Kidney epithelial cell (primary cell): ENCODE measurements around the gene ZBTB49. TPM values are rescaled to one million over a fixed set of nuclear protein-coding genes. Genes with fewer than 3 reads are reported as not detected.
"Not testable (repeated sequence)": the region's sequence is repeated elsewhere in the genome, so short reads cannot be mapped to it uniquely, and the experiment has no call there.

Source experiments
- DNase-seq: peaks from one replicate; pipeline ENCODE4 v3.0.0-alpha.2; 2010; ENCODE audit warnings: low read depth
- H3K27me3 ChIP-seq: 2 replicates; pipeline ENCODE4 v1.6.0; 2011; ENCODE audit warnings: low read length; ENCODE audit not compliant: control insufficient read depth, insufficient read depth
- H3K36me3 ChIP-seq: 2 replicates; pipeline ENCODE4 v1.5.1; 2011; ENCODE audit warnings: low read length; ENCODE audit not compliant: control insufficient read depth, insufficient read depth
- H3K4me3 ChIP-seq: 2 replicates; pipeline ENCODE4 v1.5.1; 2011; ENCODE audit warnings: low read depth, mild to moderate bottlenecking, control low read depth, low read length
- CTCF ChIP-seq: IDR thresholded peaks from 2 replicates; pipeline ENCODE4 v1.5.1; 2011; ENCODE audit warnings: mild to moderate bottlenecking, moderate library complexity, low read length, control low read depth, inconsistent platforms; ENCODE audit not compliant: insufficient read depth, poor library complexity, severe bottlenecking
- total RNA-seq: library from RNA; depleted of rRNA; stranded (reverse); fragments of >200 nt; gene quantifications from 2 replicates; pipeline ENCODE4 v1.2.3, GENCODE V29; 2015

ZBTB49 gene
- total RNA-seq, 1 donor from 2014 or later, result 3.9 TPM

DNA sequence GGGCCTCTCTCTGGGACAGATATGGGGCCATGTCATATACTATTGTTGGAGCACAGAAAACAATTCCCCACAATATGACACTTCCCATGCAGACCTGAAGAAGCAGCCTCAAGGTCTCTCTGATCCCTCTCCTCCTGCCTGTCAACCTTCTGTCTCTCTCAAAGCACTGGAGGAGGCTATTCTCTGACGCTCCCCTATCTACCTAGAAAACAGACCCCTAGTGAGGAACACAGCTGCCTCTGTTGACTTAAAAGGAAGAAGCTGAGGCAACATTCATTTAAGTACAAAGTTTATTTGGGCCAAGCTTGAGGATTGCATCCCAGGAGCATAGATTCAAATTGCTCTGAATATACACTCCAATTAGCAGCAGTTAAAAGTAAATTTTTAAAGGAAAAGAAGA lies 57.5 kb downstream of the ZBTB49 start:
- Histone ChIP-seq H3K36me3 (no peaks in the 10 kb centered on the region), H3K27me3 (no peaks in the 10 kb centered on the region), H3K4me3 (no peak overlapping the region)
- TF ChIP-seq CTCF, result no peak
- DNase-seq, result no peak

- DNase-seq, H3K27me3 ChIP-seq, H3K4me3 ChIP-seq, H3K36me3 ChIP-seq: not testable (repeated sequence)
Observed at GRCh38 chr4:4348585-4348984, 58.5 kb downstream of the ZBTB49 start.

DNA sequence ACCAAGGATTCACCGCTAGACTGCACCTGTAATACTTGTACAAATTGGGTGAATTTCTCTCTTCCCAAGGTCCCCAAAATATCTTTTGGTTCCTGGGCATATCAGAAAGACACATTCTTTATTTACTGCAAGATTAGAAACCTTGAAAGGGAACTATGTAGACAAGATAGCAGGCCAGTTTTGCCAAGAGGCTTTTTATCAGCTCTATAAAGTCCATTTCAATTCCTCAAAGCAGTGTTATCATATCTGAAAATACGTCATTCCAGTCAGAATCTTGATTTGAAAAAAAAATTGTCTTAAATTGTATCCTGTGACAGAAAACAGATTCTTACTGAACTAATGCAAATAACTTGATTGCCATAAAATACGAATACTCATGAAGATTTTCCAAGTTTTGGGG lies 59.8 kb downstream of the ZBTB49 start:
- no peak for DNase-seq
- TF ChIP-seq CTCF, result no peak

DNA sequence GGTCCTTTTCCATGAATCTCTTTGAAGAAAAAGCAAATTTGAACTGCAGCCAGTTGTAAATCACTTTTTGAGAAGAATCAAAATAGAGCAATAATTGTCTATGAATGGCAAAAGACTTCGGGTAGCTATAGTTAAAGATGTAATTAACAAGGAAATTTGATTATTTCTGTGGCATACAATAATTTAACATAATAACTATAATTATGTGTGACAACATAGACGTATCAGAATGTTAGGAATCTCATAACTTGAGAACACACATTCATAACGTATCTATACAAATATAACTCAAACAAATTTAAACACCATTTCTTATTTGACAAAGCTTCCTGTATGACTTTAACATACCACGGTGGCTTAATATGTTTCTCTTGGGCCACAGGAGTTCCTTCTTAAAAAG lies 60.9 kb downstream of the ZBTB49 start:
- no peak for TF ChIP-seq CTCF
- Histone ChIP-seq H3K4me3 (no peak overlapping the region), H3K36me3 (no peaks in the 10 kb centered on the region), H3K27me3 (no peaks in the 10 kb centered on the region)
- no peak for DNase-seq

More for the DNA sequence above, 59.8 kb downstream of the ZBTB49 start:
- no peaks in the 10 kb centered on the region for H3K36me3 ChIP-seq
- no peak overlapping the region for H3K4me3 ChIP-seq
- H3K27me3 ChIP-seq, result no peaks in the 10 kb centered on the region

DNA sequence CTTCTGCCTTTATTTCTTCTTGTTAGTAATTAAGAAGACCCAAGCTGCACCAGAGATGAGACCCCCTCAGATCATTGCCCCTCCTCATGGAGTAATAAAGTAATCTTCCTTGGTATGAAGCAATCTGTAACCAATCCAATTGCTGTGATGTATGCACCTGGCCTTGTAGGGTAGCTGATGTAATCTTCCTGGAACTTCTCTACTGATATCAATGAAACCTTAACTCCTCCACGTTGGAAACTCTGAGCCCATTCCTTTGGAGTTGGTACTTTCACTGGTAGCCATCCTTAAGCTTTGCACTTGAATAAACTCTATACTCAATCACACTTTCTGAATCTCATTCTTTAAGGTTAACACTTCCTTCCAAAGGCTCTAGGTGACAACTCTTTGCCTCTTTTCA lies 65.3 kb downstream of the ZBTB49 start:
- Histone ChIP-seq H3K36me3 (no peaks in the 10 kb centered on the region), H3K27me3 (peaks cover 14% of the 10 kb centered on the region), H3K4me3 (no peak overlapping the region)
- no peak for DNase-seq
- TF ChIP-seq CTCF, result no peak

DNA sequence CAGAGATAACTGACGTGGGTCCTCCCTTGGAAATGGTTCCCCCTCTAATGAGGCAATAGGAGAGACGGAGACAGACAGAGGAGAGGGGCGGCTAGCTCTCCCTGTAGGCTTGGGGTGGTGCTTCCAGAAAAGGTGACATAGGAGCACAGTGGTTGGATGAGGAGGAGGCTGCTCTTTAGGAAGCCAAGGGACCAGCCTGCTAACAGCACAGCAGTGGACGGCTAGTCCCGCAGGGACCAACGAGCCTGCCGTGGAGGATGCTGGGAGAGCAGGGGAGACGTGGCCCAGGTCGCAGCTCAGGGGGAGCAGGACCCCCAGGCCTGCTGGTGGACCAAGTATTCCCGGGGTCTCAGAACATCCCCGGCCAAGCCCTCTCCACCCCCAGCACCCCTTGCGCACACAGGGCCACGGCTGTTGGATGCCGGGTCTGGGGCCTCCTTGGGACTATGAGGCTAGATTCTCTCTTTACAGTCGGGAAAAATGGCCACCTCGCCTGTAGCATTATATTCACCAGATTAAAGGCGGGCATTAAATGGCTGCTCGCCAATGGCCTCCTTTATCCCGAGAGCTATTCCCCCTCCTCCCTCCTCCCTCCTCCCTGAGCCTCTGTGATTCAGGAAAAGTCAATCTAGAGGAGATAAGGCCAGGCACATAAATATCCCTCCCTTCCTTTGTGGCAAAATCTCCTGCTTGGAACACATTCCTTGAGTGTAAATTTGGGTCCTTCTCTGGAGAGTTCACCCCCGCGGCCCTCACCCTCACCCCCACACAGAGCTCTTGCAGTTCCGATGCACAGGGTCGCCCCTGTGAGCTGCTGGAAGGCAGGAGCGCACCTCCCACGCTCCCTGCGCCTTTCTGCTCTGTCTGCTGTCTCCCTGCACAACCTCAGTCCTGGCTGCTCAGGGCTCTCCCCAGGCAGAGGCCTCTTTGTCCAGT lies 66.3 kb downstream of the ZBTB49 start:
- no peak for TF ChIP-seq CTCF
- H3K4me3 ChIP-seq, result no peak overlapping the region
- no peak for DNase-seq
- no peaks in the 10 kb centered on the region for H3K36me3 ChIP-seq
- H3K27me3 ChIP-seq, result peaks cover 14% of the 10 kb centered on the region
